Measurements from ENCODE around the gene PDXK.

DNA sequence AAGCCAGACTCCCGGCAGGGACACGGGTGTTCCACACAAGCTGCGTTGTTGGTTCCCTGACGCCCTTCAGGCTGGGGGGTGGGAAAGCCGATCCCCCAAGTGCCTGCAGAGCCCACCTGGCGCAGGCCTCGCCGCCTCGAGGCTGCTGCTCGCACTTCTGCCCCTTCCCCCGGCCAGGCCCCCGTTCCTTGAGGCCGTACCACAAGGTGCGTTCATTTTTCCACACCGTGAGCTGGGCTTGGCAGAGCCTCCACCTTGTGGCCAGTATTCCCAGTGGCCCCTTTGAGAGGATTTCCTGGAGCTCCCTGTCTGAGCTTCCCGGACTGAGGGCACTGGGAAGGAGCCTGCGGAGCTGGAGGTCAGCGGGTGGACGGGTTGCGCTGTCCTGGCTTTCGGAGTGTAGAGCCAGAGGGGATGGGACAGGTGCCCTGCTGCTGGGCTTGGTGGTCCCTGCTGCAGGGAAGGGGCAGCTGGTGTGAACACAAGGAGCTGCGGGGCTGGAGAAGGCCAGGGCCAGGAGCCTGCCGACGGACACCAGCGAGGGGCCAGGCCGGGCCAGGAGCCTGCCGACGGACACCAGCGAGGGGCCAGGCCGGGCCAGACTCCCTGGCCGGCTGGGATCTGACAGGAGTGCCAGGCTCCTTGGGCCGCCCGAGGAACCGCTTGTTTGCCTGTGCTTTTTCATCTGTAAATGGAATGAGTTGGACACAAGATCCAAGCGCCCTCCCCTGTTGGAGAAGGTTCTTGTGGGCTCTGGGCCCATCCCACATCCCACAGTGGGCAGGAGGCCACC, 18.4 kb downstream of the PDXK start:
- TF ChIP-seq, protein P1, sequence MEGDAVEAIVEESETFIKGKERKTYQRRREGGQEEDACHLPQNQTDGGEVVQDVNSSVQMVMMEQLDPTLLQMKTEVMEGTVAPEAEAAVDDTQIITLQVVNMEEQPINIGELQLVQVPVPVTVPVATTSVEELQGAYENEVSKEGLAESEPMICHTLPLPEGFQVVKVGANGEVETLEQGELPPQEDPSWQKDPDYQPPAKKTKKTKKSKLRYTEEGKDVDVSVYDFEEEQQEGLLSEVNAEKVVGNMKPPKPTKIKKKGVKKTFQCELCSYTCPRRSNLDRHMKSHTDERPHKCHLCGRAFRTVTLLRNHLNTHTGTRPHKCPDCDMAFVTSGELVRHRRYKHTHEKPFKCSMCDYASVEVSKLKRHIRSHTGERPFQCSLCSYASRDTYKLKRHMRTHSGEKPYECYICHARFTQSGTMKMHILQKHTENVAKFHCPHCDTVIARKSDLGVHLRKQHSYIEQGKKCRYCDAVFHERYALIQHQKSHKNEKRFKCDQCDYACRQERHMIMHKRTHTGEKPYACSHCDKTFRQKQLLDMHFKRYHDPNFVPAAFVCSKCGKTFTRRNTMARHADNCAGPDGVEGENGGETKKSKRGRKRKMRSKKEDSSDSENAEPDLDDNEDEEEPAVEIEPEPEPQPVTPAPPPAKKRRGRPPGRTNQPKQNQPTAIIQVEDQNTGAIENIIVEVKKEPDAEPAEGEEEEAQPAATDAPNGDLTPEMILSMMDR (conservative IDR thresholded peaks at IDR 0.05): no peak
- TF ChIP-seq EZH2 (IDR thresholded peaks at IDR 0.05; ENCODE audit: low read depth): no peak

All from PC-9 (cell line).